CD4-positive, alpha-beta T cell treated with Interleukin-10 for 1 hour (primary cell): ENCODE results near the gene AIRE.
"Not testable (repeated sequence)": the region's sequence is repeated elsewhere in the genome, so short reads cannot be mapped to it uniquely, and the experiment has no call there.

Experiments used
- DNase-seq: peaks from one replicate; pipeline ENCODE4 v3.0.0-alpha.2; 2020

The AIRE gene

GRCh38 chr21:44338971-44339910 lies 53.6 kb downstream of the AIRE start, which contains the start of gene CFAP410:
TSS of gene CFAP410 (minus strand) at chr21:44339390. CDS start at chr21:44339194, 196 bp downstream.
- peak; percentile 95 for DNase-seq

GRCh38 chr21:44341726-44342458 lies 56.2 kb downstream of the AIRE start:
- not testable (repeated sequence) for DNase-seq

GRCh38 chr21:44342981-44343380 lies 57.3 kb downstream of the AIRE start:
- DNase-seq, result not testable (repeated sequence)

- DNase-seq, result no peak
These were observed 59.0 kb downstream of the AIRE start for GRCh38 chr21:44344541-44345183.

DNA sequence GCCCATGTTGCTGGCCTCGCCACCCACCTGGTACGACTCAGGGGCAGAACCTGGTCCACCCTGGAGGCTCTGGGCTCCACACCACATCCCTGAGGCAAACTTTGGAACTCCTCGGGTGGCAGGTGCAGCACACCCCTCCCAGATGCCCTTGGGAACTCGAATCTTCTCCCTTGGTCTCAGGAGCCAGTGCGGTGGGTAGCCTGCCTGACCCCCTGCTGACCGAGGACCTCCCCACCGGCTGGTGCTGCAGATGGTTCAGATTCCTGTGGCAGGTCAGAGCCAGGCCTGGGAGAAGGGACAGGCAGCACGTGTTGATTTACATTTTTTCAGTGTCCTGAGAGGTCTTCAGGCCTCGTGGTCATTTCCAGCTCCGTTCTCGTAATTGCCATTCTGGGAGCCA lies 59.8 kb downstream of the AIRE start:
- DNase-seq, result no peak

GRCh38 chr21:44347911-44348451 lies 62.3 kb downstream of the AIRE start:
- no peak for DNase-seq
